ENCODE measurements around the gene SYNPO. TPM values are rescaled to one million over a fixed set of nuclear protein-coding genes. Genes with fewer than 3 reads are reported as not detected.

The SYNPO gene
- total RNA-seq, 1 donor from 2014 or later: 24.5 TPM

- DNase-seq (ENCODE audit: extremely low spot score, unreplicated experiment): peak; percentile 76
- Mint-ChIP-seq H3K36me3 (peaks cover under 1% of the 10 kb centered on the region), H3K27ac (no peak overlapping the region), H3K4me3 (peak overlapping the region; percentile 86), H3K9me3 (no peaks in the 10 kb centered on the region), H3K27me3 (peaks cover 23% of the 10 kb centered on the region), H3K4me1 (ENCODE audit: unreplicated experiment) (peaks cover 26% of the 10 kb centered on the region)
- no peak for TF ChIP-seq CTCF (conservative IDR thresholded peaks at IDR 0.05)
Observed at GRCh38 chr5:150672237-150672883, 31.9 kb downstream of the SYNPO start.

- Mint-ChIP-seq H3K4me3 (peak overlapping the region; percentile 86), H3K27ac (no peak overlapping the region), H3K27me3 (peaks cover 23% of the 10 kb centered on the region), H3K36me3 (peaks cover 4% of the 10 kb centered on the region), H3K9me3 (no peaks in the 10 kb centered on the region), H3K4me1 (ENCODE audit: unreplicated experiment) (peaks cover 26% of the 10 kb centered on the region)
- TF ChIP-seq CTCF (conservative IDR thresholded peaks at IDR 0.05): no peak
- DNase-seq (ENCODE audit: extremely low spot score, unreplicated experiment): no peak
Observed at GRCh38 chr5:150672884-150673275, 32.4 kb downstream of the SYNPO start.

- H3K4me3 Mint-ChIP-seq: peak overlapping the region; percentile 74
- peaks cover 21% of the 10 kb centered on the region for H3K27me3 Mint-ChIP-seq
- no peak for DNase-seq (ENCODE audit: extremely low spot score, unreplicated experiment)
- H3K9me3 Mint-ChIP-seq: no peaks in the 10 kb centered on the region
- peaks cover 4% of the 10 kb centered on the region for H3K36me3 Mint-ChIP-seq
- peaks cover 26% of the 10 kb centered on the region for H3K4me1 Mint-ChIP-seq (ENCODE audit: unreplicated experiment)
- TF ChIP-seq CTCF (conservative IDR thresholded peaks at IDR 0.05): no peak
- peak overlapping the region; percentile 48 for H3K27ac Mint-ChIP-seq
Observed at GRCh38 chr5:150674341-150674821, 33.9 kb downstream of the SYNPO start.

- DNase-seq (ENCODE audit: extremely low spot score, unreplicated experiment): no peak
- no peak for TF ChIP-seq CTCF (conservative IDR thresholded peaks at IDR 0.05)
- peaks cover 18% of the 10 kb centered on the region for H3K27me3 Mint-ChIP-seq
- no peaks in the 10 kb centered on the region for H3K9me3 Mint-ChIP-seq
- H3K36me3 Mint-ChIP-seq: peaks cover 4% of the 10 kb centered on the region
- H3K4me3 Mint-ChIP-seq: peak overlapping the region; percentile 20
- no peak overlapping the region for H3K27ac Mint-ChIP-seq
- H3K4me1 Mint-ChIP-seq (ENCODE audit: unreplicated experiment): peaks cover 26% of the 10 kb centered on the region
Observed at GRCh38 chr5:150675069-150675468, 34.6 kb downstream of the SYNPO start.

GRCh38 chr5:150676578-150676977 lies 36.1 kb downstream of the SYNPO start:
- Mint-ChIP-seq H3K9me3 (no peaks in the 10 kb centered on the region), H3K4me3 (no peak overlapping the region), H3K4me1 (ENCODE audit: unreplicated experiment) (peaks cover 20% of the 10 kb centered on the region), H3K27ac (no peak overlapping the region), H3K36me3 (peaks cover 4% of the 10 kb centered on the region), H3K27me3 (peaks cover 6% of the 10 kb centered on the region)
- DNase-seq (ENCODE audit: extremely low spot score, unreplicated experiment): no peak
- TF ChIP-seq CTCF (conservative IDR thresholded peaks at IDR 0.05): no peak

All from type B pancreatic cell (in vitro differentiated cells).